ENCODE data around the gene NLK.
"Not testable (repeated sequence)": the region's sequence is repeated elsewhere in the genome, so short reads cannot be mapped to it uniquely, and the experiment has no call there.

NLK gene

DNA sequence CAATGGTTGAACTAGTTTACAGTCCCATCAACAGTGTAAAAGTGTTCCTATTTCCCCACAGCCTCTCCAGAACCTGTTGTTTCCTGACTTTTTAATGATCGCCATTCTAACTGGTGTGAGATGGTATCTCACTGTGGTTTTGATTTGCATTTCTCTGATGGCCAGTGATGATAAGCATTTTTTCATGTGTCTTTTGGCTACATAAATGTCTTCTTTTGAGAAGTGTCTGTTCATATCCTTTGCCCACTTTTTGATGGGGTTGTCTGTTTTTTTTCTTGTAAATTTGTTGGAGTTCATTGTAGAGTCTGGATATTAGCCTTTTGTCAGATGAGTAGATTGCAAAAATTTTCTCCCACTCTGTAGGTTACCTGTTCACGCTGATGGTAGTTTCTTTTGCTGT lies 6.6 kb upstream of the NLK start:
- not testable (repeated sequence) for H3K36me3 ChIP-seq (ENCODE audit: control insufficient read depth, insufficient read depth, low read length); H3K9me3 ChIP-seq (ENCODE audit: control insufficient read depth, low read length)
- WGBS, 2 experiments: 85 to 87% methylated on average over 1 of the region's 2 CpGs

DNA sequence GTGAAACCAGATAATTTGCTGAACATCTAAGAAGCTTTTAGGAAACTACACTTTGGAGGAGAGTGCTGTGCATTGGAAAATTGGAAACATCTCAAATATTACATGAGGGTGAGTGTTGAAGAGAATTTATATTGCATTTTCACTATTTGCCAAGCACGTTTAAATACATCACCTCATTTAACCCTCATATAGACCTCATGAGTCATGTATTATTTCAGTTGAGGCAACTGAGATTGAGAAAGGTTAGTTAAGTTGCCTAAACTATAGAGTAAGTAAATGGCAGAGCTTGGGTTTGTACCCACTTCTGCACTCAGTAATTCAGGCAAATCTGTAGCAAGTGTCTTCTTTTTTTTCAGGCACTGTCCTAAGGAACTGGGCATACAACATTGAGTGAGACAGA lies 3.7 kb upstream of the NLK start:
- Histone ChIP-seq H3K27ac (ENCODE audit: insufficient read depth, low read depth, low read length, poor library complexity, severe bottlenecking) (no peak overlapping the region), H3K4me1 (ENCODE audit: control insufficient read depth, insufficient read depth, low read length) (peaks cover 5% of the 10 kb centered on the region), H3K27me3 (ENCODE audit: control insufficient read depth, insufficient read depth, low read length, poor library complexity, severe bottlenecking) (no peaks in the 10 kb centered on the region), H3K36me3 (ENCODE audit: control insufficient read depth, insufficient read depth, low read length) (no peaks in the 10 kb centered on the region), H3K4me3 (ENCODE audit: insufficient read depth, low read depth, low read length) (no peak overlapping the region), H3K9me3 (ENCODE audit: control insufficient read depth, low read length) (peaks cover 2% of the 10 kb centered on the region)
- no CpG with 5 or more reads among the region's 1 CpG for WGBS, 2 experiments

More for the DNA sequence above, 6.6 kb upstream of the NLK start:
- not testable (repeated sequence) for H3K27me3 ChIP-seq (ENCODE audit: control insufficient read depth, insufficient read depth, low read length, poor library complexity, severe bottlenecking); H3K27ac ChIP-seq (ENCODE audit: insufficient read depth, low read depth, low read length, poor library complexity, severe bottlenecking); H3K4me3 ChIP-seq (ENCODE audit: insufficient read depth, low read depth, low read length); H3K4me1 ChIP-seq (ENCODE audit: control insufficient read depth, insufficient read depth, low read length)

DNA sequence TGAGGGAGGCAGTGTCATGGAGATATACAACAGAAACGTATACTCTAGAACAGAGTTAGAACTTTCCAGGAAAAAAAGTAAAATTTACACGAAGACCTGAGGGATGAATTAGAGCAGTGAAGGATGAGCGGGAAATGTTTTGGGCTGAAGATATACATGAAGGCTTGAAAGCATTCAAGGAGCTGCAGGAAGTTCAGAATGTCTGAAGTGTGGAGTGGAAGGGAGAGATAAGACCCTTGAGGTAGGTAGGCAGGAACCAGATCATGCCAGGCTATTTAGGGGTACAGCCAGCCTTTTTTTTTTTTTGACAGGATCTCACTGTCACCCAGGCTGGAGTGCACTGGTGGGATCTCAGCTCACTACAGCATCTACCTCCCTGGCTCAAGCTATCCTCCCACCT lies 3.2 kb upstream of the NLK start:
- Histone ChIP-seq H3K36me3 (ENCODE audit: control insufficient read depth, insufficient read depth, low read length) (no peaks in the 10 kb centered on the region), H3K27me3 (ENCODE audit: control insufficient read depth, insufficient read depth, low read length, poor library complexity, severe bottlenecking) (no peaks in the 10 kb centered on the region), H3K4me1 (ENCODE audit: control insufficient read depth, insufficient read depth, low read length) (peaks cover 5% of the 10 kb centered on the region), H3K4me3 (ENCODE audit: insufficient read depth, low read depth, low read length) (no peak overlapping the region), H3K27ac (ENCODE audit: insufficient read depth, low read depth, low read length, poor library complexity, severe bottlenecking) (no peak overlapping the region), H3K9me3 (ENCODE audit: control insufficient read depth, low read length) (peaks cover 2% of the 10 kb centered on the region)
- WGBS, 2 experiments: 94 to 96% methylated on average over 3 of the region's 3 CpGs

DNA sequence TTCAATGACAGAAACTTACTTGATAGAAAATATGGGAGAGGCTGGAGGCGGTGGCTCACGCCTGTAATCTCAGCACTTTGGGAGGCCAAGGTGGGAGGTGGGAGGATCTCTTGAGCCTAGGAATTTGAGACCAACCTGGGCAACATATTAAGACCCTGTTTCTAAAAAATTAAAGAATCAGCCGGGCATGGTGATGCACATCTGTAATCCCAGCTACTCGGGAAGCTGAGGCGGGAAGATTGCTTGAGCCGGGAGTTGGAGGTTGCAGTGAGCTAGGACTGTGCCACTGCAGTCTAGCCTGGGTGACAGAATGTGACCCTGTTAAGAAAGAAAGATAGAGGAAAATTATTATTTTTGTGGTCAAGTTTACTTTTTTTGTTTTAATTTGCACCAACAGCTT lies 2.1 kb upstream of the NLK start:
- Histone ChIP-seq H3K27me3 (ENCODE audit: control insufficient read depth, insufficient read depth, low read length, poor library complexity, severe bottlenecking) (no peaks in the 10 kb centered on the region), H3K9me3 (ENCODE audit: control insufficient read depth, low read length) (peaks cover 2% of the 10 kb centered on the region), H3K27ac (ENCODE audit: insufficient read depth, low read depth, low read length, poor library complexity, severe bottlenecking) (no peak overlapping the region), H3K36me3 (ENCODE audit: control insufficient read depth, insufficient read depth, low read length) (no peaks in the 10 kb centered on the region), H3K4me3 (ENCODE audit: insufficient read depth, low read depth, low read length) (peak overlapping the region; percentile 19), H3K4me1 (ENCODE audit: control insufficient read depth, insufficient read depth, low read length) (peaks cover 5% of the 10 kb centered on the region)
- WGBS, 2 experiments: 92 to 94% methylated on average over 6 of the region's 6 CpGs

DNA sequence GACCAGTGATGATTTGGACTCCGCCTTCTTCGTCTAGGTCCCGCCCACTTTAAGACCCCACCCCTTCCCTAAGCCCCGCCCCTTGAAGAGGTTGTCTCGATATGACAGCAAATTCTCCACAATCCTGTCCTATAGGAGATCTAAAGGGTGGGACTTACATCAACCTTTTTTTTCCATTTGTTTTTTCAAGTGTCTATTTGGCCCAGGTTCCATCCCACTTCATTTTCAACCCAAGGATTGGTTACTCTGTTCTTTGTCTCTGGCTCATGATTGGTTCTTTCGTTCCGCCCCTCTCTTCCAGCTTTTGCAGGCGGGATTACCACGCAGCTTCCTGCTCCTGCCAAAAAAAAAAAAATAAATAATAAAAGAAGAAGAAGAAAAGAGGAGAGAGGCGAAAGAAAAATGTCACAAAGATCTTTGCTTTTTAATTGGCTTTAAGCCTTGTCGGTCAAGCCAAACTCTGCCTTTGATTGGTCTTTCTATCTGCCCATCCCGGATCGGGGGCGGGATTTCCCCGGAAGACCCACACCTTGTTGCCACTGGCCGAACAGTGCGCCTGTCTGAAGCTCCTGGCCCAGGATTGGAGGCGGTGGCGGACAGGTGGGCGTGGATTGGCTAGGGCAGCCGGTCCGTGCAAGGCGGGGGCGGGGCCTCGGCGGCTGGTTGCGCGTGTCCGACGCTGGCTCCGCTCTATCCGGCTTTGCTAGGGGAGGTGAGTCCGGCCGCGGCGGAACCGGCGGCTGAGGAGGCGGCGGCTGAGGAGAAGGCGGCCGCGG lies 1.2 kb upstream of the NLK start:
- WGBS, 2 experiments: 1 to 2% methylated on average over 41 of the region's 43 CpGs
- no peaks in the 10 kb centered on the region for H3K27me3 ChIP-seq (ENCODE audit: control insufficient read depth, insufficient read depth, low read length, poor library complexity, severe bottlenecking)
- no peak overlapping the region for H3K27ac ChIP-seq (ENCODE audit: insufficient read depth, low read depth, low read length, poor library complexity, severe bottlenecking)
- H3K9me3 ChIP-seq (ENCODE audit: control insufficient read depth, low read length): peaks cover 2% of the 10 kb centered on the region
- H3K4me1 ChIP-seq (ENCODE audit: control insufficient read depth, insufficient read depth, low read length): peaks cover 5% of the 10 kb centered on the region
- peak overlapping the region; percentile 69 for H3K4me3 ChIP-seq (ENCODE audit: insufficient read depth, low read depth, low read length)
- H3K36me3 ChIP-seq (ENCODE audit: control insufficient read depth, insufficient read depth, low read length): no peaks in the 10 kb centered on the region

DNA sequence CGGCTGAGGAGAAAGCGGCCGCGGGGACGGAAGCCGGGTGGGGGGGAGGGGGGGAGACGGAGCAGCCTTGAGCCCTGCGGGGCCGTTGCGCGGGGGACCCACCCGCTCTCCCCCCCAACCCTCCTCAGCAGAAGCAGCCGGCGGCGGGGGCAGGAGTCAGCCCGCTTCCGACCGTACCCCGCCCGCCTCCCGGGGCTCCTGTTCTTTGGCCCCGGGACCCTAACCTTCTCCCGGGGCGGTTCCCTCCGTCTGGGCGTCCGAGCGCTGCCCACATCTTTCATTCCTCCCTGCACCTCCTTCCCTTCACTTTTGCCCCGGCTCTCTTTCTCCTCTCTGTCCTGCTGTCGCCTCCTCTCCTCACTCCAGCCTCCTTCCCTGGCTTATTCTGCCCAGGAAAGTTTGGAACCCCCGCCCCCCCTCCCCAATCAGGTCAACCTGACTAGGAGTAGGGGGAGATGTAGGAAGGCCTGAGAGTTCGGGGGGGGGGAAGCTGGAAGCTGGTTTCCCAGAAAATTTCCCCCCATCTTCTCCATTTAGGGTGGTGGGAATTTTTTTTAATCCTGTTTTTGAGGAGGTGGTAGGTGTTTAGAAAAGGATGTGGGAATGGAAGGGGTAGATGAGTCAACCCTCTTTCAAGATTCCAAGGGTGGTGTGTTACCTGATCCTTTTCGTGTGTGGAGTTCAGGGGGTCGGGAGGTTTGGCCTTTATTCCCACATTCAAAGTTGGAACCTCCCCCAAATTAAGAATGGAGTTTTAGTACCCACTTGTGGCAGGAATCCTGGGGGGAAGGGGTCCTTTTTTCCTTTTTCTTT lies 427 bp upstream of the NLK start:
- no peaks in the 10 kb centered on the region for H3K27me3 ChIP-seq (ENCODE audit: control insufficient read depth, insufficient read depth, low read length, poor library complexity, severe bottlenecking)

DNA sequence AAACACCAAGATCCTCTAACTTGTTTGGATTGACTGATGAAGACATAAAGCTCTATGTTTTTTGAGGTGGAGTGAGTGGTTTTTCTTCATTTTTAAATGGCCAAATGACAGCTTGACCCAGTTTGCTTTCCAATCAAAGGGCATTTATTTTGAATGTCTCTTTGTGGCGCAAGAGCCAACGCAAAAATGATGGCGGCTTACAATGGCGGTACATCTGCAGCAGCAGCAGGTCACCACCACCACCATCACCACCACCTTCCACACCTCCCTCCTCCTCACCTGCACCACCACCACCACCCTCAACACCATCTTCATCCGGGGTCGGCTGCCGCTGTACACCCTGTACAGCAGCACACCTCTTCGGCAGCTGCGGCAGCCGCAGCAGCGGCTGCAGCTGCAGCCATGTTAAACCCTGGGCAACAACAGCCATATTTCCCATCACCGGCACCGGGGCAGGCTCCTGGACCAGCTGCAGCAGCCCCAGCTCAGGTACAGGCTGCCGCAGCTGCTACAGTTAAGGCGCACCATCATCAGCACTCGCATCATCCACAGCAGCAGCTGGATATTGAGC lies 329 bp downstream of the NLK start:
- Histone ChIP-seq H3K36me3 (ENCODE audit: control insufficient read depth, insufficient read depth, low read length) (no peaks in the 10 kb centered on the region), H3K27ac (ENCODE audit: insufficient read depth, low read depth, low read length, poor library complexity, severe bottlenecking) (no peak overlapping the region), H3K9me3 (ENCODE audit: control insufficient read depth, low read length) (peaks cover 2% of the 10 kb centered on the region), H3K4me1 (ENCODE audit: control insufficient read depth, insufficient read depth, low read length) (peaks cover 7% of the 10 kb centered on the region), H3K27me3 (ENCODE audit: control insufficient read depth, insufficient read depth, low read length, poor library complexity, severe bottlenecking) (no peaks in the 10 kb centered on the region), H3K4me3 (ENCODE audit: insufficient read depth, low read depth, low read length) (peak overlapping the region; percentile 69)
- WGBS, 2 experiments: 95 to 97% methylated on average over 16 of the region's 16 CpGs

More for the DNA sequence above, 427 bp upstream of the NLK start:
- Histone ChIP-seq H3K9me3 (ENCODE audit: control insufficient read depth, low read length) (peaks cover 2% of the 10 kb centered on the region), H3K4me3 (ENCODE audit: insufficient read depth, low read depth, low read length) (peak overlapping the region; percentile 69), H3K36me3 (ENCODE audit: control insufficient read depth, insufficient read depth, low read length) (no peaks in the 10 kb centered on the region), H3K27ac (ENCODE audit: insufficient read depth, low read depth, low read length, poor library complexity, severe bottlenecking) (no peak overlapping the region), H3K4me1 (ENCODE audit: control insufficient read depth, insufficient read depth, low read length) (peaks cover 5% of the 10 kb centered on the region)
- 0 to 1% methylated on average over 29 to 33 of the region's 34 CpGs for WGBS, 2 experiments

DNA sequence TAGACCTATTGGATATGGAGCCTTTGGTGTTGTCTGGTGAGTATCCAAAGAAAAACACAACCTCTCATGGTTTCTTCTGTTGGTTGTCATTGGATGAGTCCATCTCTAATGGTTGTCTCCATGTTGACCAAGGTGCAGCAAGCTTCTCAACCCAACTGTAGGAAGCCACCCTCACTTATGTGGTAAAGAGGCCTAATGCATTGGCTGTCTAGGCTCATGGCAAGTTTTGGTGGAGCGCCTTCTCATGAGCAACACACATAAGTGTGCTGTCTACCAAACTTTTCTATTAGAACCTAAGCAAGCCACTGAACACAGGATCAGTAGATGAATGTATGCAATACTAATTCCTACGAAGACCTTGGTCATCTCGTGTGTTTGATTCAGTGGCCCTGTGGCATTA lies 819 bp downstream of the NLK start:
- no peaks in the 10 kb centered on the region for H3K27me3 ChIP-seq (ENCODE audit: control insufficient read depth, insufficient read depth, low read length, poor library complexity, severe bottlenecking)
- peaks cover 12% of the 10 kb centered on the region for H3K4me1 ChIP-seq (ENCODE audit: control insufficient read depth, insufficient read depth, low read length)
- peak overlapping the region; percentile 69 for H3K4me3 ChIP-seq (ENCODE audit: insufficient read depth, low read depth, low read length)
- H3K9me3 ChIP-seq (ENCODE audit: control insufficient read depth, low read length): peaks cover 2% of the 10 kb centered on the region
- H3K36me3 ChIP-seq (ENCODE audit: control insufficient read depth, insufficient read depth, low read length): no peaks in the 10 kb centered on the region
- WGBS, 2 experiments: 95 to 98% methylated on average over 3 of the region's 3 CpGs
- H3K27ac ChIP-seq (ENCODE audit: insufficient read depth, low read depth, low read length, poor library complexity, severe bottlenecking): no peak overlapping the region

DNA sequence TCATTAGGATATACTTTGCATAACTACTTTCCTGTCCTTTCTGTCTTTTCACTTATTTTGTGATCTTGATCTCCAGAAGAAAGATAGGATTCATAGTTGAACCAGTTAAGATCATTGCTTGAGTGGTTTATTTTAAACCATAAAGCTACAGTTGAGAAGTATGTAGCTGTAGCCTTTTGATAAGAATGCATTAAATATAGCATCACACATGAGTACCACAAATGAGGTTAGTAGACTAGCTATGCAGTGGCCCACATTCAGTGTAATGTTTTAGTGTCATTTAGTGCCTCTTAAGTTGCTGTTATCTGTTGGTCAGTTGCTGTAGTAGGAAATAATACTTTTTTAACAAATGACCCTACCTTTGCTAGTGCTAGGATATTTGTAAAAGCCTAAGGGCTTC lies 1.3 kb downstream of the NLK start:
- H3K27ac ChIP-seq (ENCODE audit: insufficient read depth, low read depth, low read length, poor library complexity, severe bottlenecking): no peak overlapping the region
- peaks cover 2% of the 10 kb centered on the region for H3K9me3 ChIP-seq (ENCODE audit: control insufficient read depth, low read length)
- H3K27me3 ChIP-seq (ENCODE audit: control insufficient read depth, insufficient read depth, low read length, poor library complexity, severe bottlenecking): no peaks in the 10 kb centered on the region
- no peaks in the 10 kb centered on the region for H3K36me3 ChIP-seq (ENCODE audit: control insufficient read depth, insufficient read depth, low read length)
- peaks cover 15% of the 10 kb centered on the region for H3K4me1 ChIP-seq (ENCODE audit: control insufficient read depth, insufficient read depth, low read length)
- H3K4me3 ChIP-seq (ENCODE audit: insufficient read depth, low read depth, low read length): peak overlapping the region; percentile 5

DNA sequence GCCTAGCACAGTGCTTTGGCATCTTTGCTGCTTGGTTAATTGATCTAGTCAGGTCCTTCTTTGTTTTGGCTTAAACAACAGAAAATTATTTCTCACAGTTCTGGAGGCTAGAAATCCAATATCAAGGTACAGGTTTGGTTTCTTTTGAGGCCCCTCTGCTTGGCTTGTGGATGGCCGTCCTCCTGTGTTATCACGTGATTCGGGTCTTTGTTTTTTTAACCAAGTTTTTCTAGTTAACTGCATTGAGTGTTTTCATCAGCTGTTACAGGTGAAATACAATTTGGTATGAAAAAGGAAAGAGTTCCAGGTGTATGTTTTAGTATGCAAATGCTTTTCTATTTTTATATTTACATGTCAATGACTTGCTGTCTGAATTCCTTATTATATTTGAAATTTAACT lies 2.8 kb downstream of the NLK start:
- H3K36me3 ChIP-seq (ENCODE audit: control insufficient read depth, insufficient read depth, low read length): no peaks in the 10 kb centered on the region
- H3K27me3 ChIP-seq (ENCODE audit: control insufficient read depth, insufficient read depth, low read length, poor library complexity, severe bottlenecking): no peaks in the 10 kb centered on the region
- 86 to 89% methylated on average over 3 of the region's 3 CpGs for WGBS, 2 experiments
- H3K4me3 ChIP-seq (ENCODE audit: insufficient read depth, low read depth, low read length): no peak overlapping the region
- no peaks in the 10 kb centered on the region for H3K9me3 ChIP-seq (ENCODE audit: control insufficient read depth, low read length)
- peaks cover 15% of the 10 kb centered on the region for H3K4me1 ChIP-seq (ENCODE audit: control insufficient read depth, insufficient read depth, low read length)
- no peak overlapping the region for H3K27ac ChIP-seq (ENCODE audit: insufficient read depth, low read depth, low read length, poor library complexity, severe bottlenecking)

Measured in ectodermal cell (in vitro differentiated cells).